Fibroblast of lung (primary cell): Measurements from ENCODE around the gene CCDC102B.

Source experiments
- CTCF ChIP-seq, 2 donors: IDR thresholded peaks in 1 of 2; conservative IDR thresholded peaks in 1 of 2; 1 replicate in 1 of 2; 2 replicates in 1 of 2; pipeline ENCODE4 v1.5.1; 2011 to 2012; ENCODE audit warnings: low read length in 2 of 2, control low read depth in 1 of 2, inconsistent platforms in 1 of 2, low read depth in 1 of 2, mild to moderate bottlenecking in 1 of 2
- EZH2 ChIP-seq: IDR thresholded peaks from 2 replicates; pipeline ENCODE4 v1.5.1; 2012; ENCODE audit warnings: low read length, control low read depth, mild to moderate bottlenecking; ENCODE audit errors: missing control alignments

DNA sequence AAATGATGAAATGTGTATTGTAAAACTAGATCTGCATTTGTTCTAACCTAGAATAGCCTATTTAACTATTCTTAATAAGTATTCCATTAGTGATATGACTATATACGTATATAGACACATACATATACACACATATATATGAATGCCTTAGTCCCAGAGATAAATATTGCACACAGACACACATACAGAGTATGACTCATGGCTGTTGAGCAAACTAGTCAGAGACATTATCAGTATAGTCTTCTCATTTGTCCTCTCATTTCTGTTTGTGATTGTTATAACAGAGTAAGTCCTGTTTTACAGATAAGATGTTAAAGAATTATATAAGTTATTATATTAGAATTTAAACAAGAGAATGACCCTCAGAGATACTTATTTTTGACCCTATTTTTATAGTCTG is 202.5 kb downstream of the CCDC102B start:
- TF ChIP-seq CTCF (conservative IDR thresholded peaks at IDR 0.05 in 1 of 2, IDR thresholded peaks at IDR 0.05 in 1 of 2; ENCODE audit: low read depth in 1 of 2, low read length in 2 of 2) (no peak), EZH2 (no peak)
